Neutrophil (primary cell): ENCODE data around the gene STRA6.

Source experiments
- H3K27ac ChIP-seq: fragments of 200-600 bp; sonication (generic); 2 replicates; pipeline ENCODE4 v1.5.1; 2016; ENCODE audit warnings: mild to moderate bottlenecking, moderate library complexity
- H3K27me3 ChIP-seq: fragments of 200-600 bp; sonication (generic); 2 replicates; pipeline ENCODE4 v1.6.0; 2016; ENCODE audit warnings: mild to moderate bottlenecking
- H3K36me3 ChIP-seq: fragments of 200-600 bp; sonication (generic); 2 replicates; pipeline ENCODE4 v1.5.1; 2017
- H3K4me1 ChIP-seq, 2 experiments: fragments of 200-600 bp in 1 of 2; sonication (generic) in 1 of 2; 1 replicate in 1 of 2; 2 replicates in 1 of 2; pipeline versions ENCODE4 v1.5.1 to v1.6.1; 2013 to 2016; ENCODE audit warnings: low read depth in 1 of 2, low read length in 1 of 2, mild to moderate bottlenecking in 1 of 2, moderate library complexity in 1 of 2; ENCODE audit not compliant: control insufficient read depth in 1 of 2, insufficient read depth in 1 of 2
- H3K4me3 ChIP-seq, 2 experiments: fragments of 200-600 bp in 1 of 2; sonication (generic) in 1 of 2; 1 replicate in 1 of 2; 2 replicates in 1 of 2; pipeline ENCODE4 v1.5.1; 2013 to 2016; ENCODE audit warnings: low read depth in 1 of 2, low read length in 1 of 2, mild to moderate bottlenecking in 1 of 2, moderate library complexity in 1 of 2
- H3K9me3 ChIP-seq: fragments of 200-600 bp; sonication (generic); 2 replicates; pipeline ENCODE4 v1.5.1; 2016
- TF ChIP-seq, protein P1 (sequence below): fragments of 200-600 bp; sonication (generic); IDR thresholded peaks from 2 replicates; pipeline ENCODE4 v1.5.1; 2016; ENCODE audit warnings: antibody characterized with exemption

Gene STRA6

DNA sequence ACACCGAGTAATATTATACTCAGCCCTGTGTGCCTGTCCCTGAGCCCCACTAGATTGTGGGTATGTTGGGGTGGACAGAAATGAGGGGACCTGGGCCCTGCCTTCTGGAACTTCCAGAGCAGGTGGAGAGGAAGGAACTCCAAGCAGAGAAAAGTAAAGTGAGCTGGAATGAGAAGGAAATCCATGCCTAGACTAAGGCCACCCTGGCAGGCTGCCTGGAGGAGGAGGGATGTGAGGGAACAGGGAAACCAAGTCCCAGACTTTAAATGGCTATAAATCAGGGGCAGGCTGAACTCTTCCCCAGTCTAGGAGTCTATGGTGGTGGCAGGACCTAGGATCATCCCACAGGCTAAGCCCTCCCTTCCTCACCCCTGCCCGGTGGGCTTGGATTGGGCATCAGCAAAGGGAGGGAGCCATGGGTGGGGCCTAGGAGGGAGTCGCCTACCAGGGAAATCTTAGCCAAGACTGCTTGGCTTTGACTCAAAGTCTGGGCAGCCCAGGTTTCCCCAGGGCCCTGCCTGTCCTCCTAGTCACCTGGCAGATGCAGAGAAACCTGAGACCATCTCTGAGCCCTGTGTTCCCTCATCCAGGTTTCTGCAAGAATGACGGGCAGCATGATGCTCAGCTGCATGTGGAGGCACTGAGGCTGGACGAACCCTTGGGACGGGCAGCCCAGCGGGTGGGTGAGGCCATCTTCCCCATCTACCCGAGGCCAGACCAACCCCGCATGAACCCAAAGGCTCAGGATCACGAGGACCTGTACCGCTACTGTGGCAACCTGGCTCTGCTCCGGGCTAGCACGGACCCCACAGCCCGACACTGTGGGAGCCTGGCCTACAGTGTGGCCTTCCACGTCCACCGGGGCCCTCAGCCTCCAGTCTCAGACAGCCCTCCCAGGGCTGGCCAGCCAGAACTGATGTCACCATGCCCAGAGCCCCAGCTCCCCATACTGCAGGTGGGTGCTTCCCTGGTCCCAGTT lies 15.6 kb upstream of the STRA6 start:
- Histone ChIP-seq H3K27me3 (peaks cover 32% of the 10 kb centered on the region), H3K4me1 (no peaks in the 10 kb centered on the region), H3K4me3 (no peak overlapping the region), H3K9me3 (no peaks in the 10 kb centered on the region), H3K27ac (no peak overlapping the region), H3K36me3 (no peaks in the 10 kb centered on the region)
- TF ChIP-seq, protein P1, sequence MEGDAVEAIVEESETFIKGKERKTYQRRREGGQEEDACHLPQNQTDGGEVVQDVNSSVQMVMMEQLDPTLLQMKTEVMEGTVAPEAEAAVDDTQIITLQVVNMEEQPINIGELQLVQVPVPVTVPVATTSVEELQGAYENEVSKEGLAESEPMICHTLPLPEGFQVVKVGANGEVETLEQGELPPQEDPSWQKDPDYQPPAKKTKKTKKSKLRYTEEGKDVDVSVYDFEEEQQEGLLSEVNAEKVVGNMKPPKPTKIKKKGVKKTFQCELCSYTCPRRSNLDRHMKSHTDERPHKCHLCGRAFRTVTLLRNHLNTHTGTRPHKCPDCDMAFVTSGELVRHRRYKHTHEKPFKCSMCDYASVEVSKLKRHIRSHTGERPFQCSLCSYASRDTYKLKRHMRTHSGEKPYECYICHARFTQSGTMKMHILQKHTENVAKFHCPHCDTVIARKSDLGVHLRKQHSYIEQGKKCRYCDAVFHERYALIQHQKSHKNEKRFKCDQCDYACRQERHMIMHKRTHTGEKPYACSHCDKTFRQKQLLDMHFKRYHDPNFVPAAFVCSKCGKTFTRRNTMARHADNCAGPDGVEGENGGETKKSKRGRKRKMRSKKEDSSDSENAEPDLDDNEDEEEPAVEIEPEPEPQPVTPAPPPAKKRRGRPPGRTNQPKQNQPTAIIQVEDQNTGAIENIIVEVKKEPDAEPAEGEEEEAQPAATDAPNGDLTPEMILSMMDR: no peak

- TF ChIP-seq, protein P1: no peak
- Histone ChIP-seq H3K4me1 (no peaks in the 10 kb centered on the region), H3K36me3 (no peaks in the 10 kb centered on the region), H3K9me3 (no peaks in the 10 kb centered on the region), H3K27ac (no peak overlapping the region), H3K27me3 (peaks cover 20% of the 10 kb centered on the region), H3K4me3 (no peak overlapping the region)
These were observed 14.4 kb upstream of the STRA6 start for GRCh38 chr15:74216949-74217348.

- no peaks in the 10 kb centered on the region for H3K4me1 ChIP-seq
- H3K9me3 ChIP-seq: no peaks in the 10 kb centered on the region
- no peaks in the 10 kb centered on the region for H3K36me3 ChIP-seq
- H3K27ac ChIP-seq: no peak overlapping the region
- H3K4me3 ChIP-seq: no peak overlapping the region
- H3K27me3 ChIP-seq: peaks cover 12% of the 10 kb centered on the region
- TF ChIP-seq, protein P1: no peak
These were observed 13.4 kb upstream of the STRA6 start for GRCh38 chr15:74215958-74216357.

- Histone ChIP-seq H3K27me3 (no peaks in the 10 kb centered on the region), H3K4me1 (no peaks in the 10 kb centered on the region), H3K36me3 (no peaks in the 10 kb centered on the region), H3K27ac (no peak overlapping the region), H3K9me3 (no peaks in the 10 kb centered on the region), H3K4me3 (no peak overlapping the region)
- TF ChIP-seq, protein P1: no peak
These were observed 11.9 kb upstream of the STRA6 start for GRCh38 chr15:74214324-74215021.

DNA sequence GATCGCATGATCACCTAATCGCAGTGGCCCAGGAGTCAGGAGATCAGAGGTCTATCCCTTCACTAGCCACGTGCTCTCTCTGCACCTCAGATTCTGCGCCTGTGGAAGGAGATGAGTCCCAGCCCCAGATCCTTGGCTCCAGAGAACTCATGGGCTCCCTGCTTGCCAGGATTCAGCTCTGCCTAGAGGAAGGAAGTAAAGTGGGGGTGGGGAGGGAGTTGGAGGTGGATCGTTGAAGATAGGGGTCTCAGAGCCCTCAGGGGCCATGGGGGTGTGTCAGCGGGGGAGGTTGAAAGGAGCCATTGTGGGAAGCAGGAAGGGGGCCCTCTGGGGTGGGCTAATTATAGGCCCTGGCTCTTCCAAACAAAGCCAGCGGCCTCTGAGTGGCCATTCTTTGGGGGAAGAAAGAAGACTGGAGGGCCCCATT lies 11.3 kb upstream of the STRA6 start:
- Histone ChIP-seq H3K27ac (no peak overlapping the region), H3K4me1 (no peaks in the 10 kb centered on the region)
- TF ChIP-seq, protein P1: no peak

More for the DNA sequence above, 11.3 kb upstream of the STRA6 start:
- no peak overlapping the region for H3K4me3 ChIP-seq
- no peaks in the 10 kb centered on the region for H3K36me3 ChIP-seq
- H3K9me3 ChIP-seq: no peaks in the 10 kb centered on the region
- H3K27me3 ChIP-seq: no peaks in the 10 kb centered on the region
